OCI-LY3 (cell line): ENCODE measurements around the gene MTUS2.

ENCODE experiments used
- EZH2phosphoT487 ChIP-seq: fragments of 200-600 bp; shearing (Covaris generic); IDR thresholded peaks from 2 replicates; pipeline ENCODE4 v1.6.1; 2018; ENCODE audit warnings: antibody characterized with exemption, mixed run types, low read depth
- TF ChIP-seq, protein P1 (sequence below): fragments of 200-600, 300-600 bp; sonication (generic); IDR thresholded peaks from 2 replicates; pipeline ENCODE4 v1.5.1; 2014; ENCODE audit warnings: antibody characterized with exemption, low read length, low read depth

DNA sequence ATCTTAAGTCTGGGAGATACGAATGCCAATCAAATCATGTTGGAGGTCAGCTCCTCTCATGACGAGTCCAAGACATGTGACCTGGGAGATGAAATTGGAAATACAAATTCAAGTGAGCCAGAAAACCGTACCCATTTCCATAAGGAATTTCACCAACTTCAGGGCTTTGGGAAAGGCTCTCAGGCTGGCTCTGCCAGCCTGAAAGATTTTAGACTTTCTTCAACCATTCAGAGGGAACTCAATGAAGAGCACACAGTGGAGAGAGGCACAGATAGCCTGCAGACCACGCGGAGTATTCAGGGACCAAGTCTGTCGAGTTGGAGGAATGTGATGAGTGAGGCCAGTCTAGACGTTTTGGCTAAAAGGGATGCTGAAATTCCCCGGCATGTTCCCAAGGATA is 204.6 kb downstream of the MTUS2 start:
- TF ChIP-seq, protein P1, sequence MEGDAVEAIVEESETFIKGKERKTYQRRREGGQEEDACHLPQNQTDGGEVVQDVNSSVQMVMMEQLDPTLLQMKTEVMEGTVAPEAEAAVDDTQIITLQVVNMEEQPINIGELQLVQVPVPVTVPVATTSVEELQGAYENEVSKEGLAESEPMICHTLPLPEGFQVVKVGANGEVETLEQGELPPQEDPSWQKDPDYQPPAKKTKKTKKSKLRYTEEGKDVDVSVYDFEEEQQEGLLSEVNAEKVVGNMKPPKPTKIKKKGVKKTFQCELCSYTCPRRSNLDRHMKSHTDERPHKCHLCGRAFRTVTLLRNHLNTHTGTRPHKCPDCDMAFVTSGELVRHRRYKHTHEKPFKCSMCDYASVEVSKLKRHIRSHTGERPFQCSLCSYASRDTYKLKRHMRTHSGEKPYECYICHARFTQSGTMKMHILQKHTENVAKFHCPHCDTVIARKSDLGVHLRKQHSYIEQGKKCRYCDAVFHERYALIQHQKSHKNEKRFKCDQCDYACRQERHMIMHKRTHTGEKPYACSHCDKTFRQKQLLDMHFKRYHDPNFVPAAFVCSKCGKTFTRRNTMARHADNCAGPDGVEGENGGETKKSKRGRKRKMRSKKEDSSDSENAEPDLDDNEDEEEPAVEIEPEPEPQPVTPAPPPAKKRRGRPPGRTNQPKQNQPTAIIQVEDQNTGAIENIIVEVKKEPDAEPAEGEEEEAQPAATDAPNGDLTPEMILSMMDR = no peak
- no peak for TF ChIP-seq EZH2phosphoT487
